Hematopoietic multipotent progenitor cell treated with erythropoietin and hydrocortisone succinate and interleukin-3 and kit ligand, for 8 days (in vitro differentiated cells): ENCODE measurements around the gene TRIM69.
"Not testable (repeated sequence)": the region's sequence is repeated elsewhere in the genome, so short reads cannot be mapped to it uniquely, and the experiment has no call there.

Experiments used
- DNase-seq: peaks from one replicate; pipeline ENCODE4 v3.0.0-alpha.2; 2015

TRIM69 gene

GRCh38 chr15:44753345-44753744, 17.0 kb downstream of the TRIM69 start:
- no peak for DNase-seq

- no peak for DNase-seq
Measured at GRCh38 chr15:44763187-44763586, 26.9 kb downstream of the TRIM69 start.

- DNase-seq = no peak
Measured at GRCh38 chr15:44763848-44764247, 27.5 kb downstream of the TRIM69 start.

- no peak for DNase-seq
Measured at GRCh38 chr15:44765036-44765435, 28.7 kb downstream of the TRIM69 start.

GRCh38 chr15:44769521-44769920, 33.2 kb downstream of the TRIM69 start:
- no peak for DNase-seq

- not testable (repeated sequence) for DNase-seq
Measured at GRCh38 chr15:44770715-44771114, 34.4 kb downstream of the TRIM69 start.

- DNase-seq = peak; percentile 12
Measured at GRCh38 chr15:44775953-44776352, 39.6 kb downstream of the TRIM69 start.

GRCh38 chr15:44779761-44780160, 43.4 kb downstream of the TRIM69 start:
- no peak for DNase-seq

GRCh38 chr15:44780608-44781007, 44.3 kb downstream of the TRIM69 start:
- DNase-seq = no peak

- no peak for DNase-seq
Measured at GRCh38 chr15:44781128-44781810, 44.9 kb downstream of the TRIM69 start.

GRCh38 chr15:44782516-44782915, 46.2 kb downstream of the TRIM69 start:
- DNase-seq = no peak

- not testable (repeated sequence) for DNase-seq
Measured at GRCh38 chr15:44784918-44785274, 48.6 kb downstream of the TRIM69 start.

GRCh38 chr15:44788748-44789147, 52.4 kb downstream of the TRIM69 start:
- DNase-seq = peak; percentile 10

- no peak for DNase-seq
Measured at GRCh38 chr15:44790215-44790614, 53.9 kb downstream of the TRIM69 start.

- DNase-seq = no peak
Measured at GRCh38 chr15:44790656-44791055, 54.3 kb downstream of the TRIM69 start.

- DNase-seq = peak; percentile 25
Measured at GRCh38 chr15:44792715-44793114, 56.4 kb downstream of the TRIM69 start.

- DNase-seq = no peak
Measured at GRCh38 chr15:44794072-44794471, 57.7 kb downstream of the TRIM69 start.

- DNase-seq = no peak
Measured at GRCh38 chr15:44796508-44796907, 60.2 kb downstream of the TRIM69 start.

GRCh38 chr15:44798826-44799225, 62.5 kb downstream of the TRIM69 start:
- peak; percentile 34 for DNase-seq

GRCh38 chr15:44801364-44801763, 65.0 kb downstream of the TRIM69 start:
- DNase-seq = no peak

- no peak for DNase-seq
Measured at GRCh38 chr15:44801797-44802196, 65.5 kb downstream of the TRIM69 start.

- DNase-seq = no peak
Measured at GRCh38 chr15:44802336-44802735, 66.0 kb downstream of the TRIM69 start.

GRCh38 chr15:44804298-44805046, 68.1 kb downstream of the TRIM69 start:
- DNase-seq = no peak

GRCh38 chr15:44808557-44808956, 72.2 kb downstream of the TRIM69 start:
- DNase-seq = no peak

- no peak for DNase-seq
Measured at GRCh38 chr15:44810237-44810636, 73.9 kb downstream of the TRIM69 start.
